GM18861 (cell line): Measurements from ENCODE around the gene SORCS2.

Experiments used
- ATAC-seq: cut with Tn5 transposase; IDR thresholded peaks from one replicate; pipeline ENCODE4 v1.9.1; 2021; ENCODE audit not compliant: unreplicated experiment

SORCS2 gene

DNA sequence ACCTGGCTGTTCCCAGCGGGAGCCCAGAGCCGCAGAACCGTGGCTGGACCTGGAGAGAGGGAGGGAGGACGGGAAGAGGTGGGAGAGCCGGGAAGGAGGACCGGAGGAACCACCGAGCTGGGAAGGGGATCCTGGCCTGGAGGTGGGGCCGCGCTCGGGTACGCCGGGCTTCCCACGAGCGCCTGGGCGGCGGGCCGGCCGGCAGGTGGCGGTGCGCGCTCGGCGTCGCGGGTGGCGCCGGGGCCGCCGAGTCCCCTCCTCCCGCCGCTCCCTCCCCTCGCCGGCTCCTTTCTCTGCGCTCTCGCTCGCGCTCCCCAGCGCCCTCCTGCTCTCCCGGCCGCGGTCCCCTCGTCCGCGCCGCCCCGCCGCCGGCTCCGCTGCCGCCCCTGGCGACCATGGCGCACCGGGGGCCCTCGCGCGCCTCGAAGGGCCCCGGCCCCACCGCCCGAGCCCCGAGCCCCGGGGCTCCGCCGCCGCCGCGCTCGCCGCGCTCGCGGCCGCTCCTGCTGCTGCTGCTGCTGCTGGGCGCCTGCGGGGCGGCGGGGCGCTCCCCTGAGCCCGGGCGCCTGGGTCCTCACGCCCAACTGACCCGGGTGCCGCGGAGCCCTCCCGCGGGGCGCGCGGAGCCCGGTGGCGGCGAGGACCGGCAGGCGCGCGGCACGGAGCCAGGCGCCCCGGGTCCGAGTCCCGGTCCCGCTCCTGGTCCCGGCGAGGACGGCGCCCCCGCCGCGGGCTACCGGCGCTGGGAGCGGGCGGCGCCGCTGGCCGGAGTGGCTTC is at the start of gene SORCS2:
Gene SORCS2 (plus strand): TSS at position 287 of the 778 bp plus-strand sequence.
- ATAC-seq, result peak; percentile 52

DNA sequence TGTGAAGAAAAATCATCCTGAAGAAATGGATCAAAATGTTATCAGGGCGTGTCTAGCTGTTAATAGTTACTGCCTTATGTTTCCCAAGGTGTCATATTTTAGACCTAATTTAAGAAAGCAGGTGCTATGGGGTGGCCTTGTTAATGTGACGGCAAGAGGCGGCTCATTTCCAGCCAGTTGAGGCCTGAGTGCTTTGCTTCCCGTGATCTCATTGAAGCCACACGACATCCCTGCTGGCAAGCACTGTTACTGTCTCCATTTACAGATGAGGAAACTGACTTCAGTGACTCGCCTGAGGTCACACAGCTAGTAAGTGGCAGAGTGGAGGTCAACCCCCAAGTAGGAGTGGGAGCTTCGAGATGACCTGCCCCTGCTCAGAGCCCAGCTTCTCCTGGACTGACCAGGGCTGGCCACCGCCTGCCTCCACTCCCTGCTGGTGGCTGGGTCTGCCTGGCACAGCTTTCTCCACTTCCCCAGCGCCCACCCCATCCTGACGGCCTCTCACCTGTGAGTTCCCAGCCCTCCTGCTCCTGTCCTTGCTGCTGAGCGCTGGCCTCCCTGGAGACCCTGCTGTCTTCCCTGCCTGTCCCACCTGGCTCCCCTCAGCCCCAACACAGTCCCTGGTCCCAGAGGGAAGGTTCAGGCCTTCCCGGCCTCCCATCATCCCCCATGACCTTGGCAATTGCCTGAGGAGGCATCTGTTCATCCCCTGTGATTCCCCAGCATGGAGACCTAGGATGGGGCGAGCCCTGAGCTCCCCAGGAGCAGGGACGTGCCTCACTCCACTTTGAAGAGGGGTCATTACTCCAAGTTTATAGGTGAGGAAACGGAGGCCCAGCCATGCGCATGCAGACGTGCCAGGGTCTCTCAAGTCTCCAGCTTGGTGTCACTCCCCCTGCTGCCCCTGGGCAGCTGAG is 47.7 kb upstream of the SORCS2 start:
- no peak for ATAC-seq

DNA sequence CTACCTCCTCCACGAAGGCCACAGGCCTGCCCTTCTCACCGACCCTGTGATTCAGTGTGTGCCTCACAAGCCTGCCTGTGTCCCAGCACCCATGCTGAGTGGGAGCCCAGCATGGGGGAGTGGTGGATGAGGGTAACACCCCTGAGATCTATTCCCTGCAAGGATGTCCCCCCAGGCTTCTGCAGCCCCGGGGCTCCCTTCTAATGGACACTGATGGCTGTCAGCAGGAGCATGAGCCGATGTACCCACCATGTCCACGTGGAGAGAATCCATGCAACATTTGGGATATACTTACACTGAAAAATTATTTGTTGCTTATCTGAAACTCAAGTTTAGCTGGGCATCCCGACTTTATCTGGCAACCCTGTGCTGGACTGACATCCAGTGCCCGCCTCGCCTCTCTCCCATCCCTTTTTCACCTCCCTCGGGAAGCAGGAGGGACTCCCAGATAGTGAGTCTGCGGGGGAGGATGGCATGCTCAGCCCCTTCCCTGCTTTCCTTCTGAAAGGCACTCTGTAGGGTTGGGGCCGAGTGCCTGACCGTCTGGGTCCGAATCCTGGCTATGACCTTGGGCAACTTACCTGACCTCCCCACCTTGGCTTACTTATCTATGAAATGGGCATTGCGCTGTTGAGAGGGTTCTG is 46.9 kb upstream of the SORCS2 start:
- no peak for ATAC-seq

DNA sequence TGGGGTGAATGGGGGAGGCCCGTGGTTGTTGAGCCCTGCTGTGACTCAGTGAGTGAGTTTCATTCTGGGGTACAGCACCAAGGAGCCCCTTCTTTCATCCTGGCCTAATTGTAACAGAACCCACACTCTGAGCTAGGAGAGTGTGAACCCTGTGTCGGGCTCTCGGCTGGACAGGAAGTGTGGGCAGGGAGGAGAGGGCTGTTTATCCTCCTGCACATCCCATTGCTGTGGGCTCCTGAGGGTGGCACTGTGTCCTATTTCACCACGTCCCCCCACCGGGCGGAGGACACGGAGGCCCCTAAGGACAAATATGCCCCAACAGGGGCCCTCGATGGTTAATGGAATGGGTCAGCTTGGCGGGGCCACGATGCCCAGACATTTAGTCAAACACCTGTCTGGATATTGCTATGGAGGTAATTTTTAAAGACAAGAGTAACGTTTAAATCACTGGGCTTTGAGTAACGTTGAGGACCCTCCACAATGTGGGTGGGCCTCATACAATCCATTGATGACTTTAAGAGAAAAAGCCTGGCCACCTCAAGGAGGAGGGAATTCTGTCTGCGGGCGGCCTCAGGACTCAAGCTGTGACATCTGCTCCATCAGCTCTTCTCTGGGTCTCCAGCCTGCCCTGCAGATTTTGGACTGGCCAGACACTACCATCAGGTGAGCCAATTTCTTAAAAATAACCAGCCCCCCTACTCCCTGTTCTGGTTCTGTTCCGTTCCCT is 46.1 kb upstream of the SORCS2 start:
- ATAC-seq, result no peak

DNA sequence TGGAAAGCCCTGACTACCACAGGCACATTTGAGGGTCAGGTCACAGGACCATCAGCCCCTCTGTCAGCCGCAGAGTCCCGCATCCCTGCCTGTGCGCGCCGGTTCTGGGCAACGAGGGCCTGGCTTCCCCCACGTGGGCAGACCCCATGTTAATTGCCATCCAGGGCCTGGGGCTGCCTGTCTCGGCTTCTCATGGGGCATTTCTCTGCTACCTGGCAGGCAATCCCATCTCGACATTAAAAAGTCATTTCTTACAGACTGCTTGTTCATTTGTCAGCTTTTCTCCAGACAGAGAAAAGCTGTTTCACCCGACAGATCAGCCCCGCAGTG is 45.6 kb upstream of the SORCS2 start:
- no peak for ATAC-seq

DNA sequence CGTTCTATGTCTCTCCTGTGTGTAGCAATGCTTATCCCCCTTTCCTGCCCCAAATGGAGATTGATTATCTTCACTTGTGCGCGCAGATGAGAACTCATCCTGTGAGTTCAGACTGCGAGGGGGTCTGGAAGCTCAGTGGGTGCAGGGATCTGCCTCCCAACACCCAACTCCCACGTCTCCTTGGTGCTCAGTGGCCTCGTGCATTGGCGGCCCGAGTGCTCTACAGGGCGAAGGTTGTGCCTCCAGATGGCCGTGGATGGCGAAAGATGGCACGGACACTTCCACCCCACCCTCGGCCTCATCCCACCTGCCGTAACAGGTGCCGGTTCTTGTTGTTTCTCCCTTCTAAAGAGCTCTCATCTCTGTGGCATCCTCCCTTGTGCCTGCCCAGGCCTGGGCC is 45.1 kb upstream of the SORCS2 start:
- no peak for ATAC-seq

DNA sequence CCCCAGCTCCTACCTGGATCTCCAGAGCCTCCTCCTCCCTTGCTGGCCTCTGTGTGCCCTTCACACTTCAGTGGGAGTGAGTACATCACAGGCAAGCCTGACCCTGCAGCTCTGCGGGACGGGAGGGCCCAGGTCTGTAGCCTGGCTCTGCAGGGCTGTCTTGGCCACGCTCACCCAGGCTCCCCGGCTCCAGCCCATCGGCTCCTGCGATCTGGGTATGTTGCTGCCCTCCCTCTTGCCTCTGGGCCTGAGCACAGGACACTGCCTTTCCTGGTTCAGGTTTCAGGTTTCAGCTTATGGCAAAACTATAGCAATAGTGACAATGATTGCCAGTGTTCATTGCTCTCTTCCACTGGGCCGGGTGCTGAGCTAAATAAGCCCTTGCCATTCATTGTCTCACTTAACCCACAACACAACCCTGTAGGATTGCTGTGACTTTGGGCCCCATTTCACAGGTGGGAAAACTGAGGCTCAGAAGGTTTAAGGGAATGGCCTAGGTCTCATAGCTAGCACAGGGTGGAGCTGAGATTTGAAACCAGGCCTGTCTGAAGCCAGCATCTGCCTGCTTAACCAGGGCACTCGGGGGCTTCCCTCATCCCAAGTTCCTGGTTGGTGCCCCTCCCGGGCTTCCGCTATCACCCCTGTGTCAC is 44.6 kb upstream of the SORCS2 start:
- ATAC-seq, result no peak

DNA sequence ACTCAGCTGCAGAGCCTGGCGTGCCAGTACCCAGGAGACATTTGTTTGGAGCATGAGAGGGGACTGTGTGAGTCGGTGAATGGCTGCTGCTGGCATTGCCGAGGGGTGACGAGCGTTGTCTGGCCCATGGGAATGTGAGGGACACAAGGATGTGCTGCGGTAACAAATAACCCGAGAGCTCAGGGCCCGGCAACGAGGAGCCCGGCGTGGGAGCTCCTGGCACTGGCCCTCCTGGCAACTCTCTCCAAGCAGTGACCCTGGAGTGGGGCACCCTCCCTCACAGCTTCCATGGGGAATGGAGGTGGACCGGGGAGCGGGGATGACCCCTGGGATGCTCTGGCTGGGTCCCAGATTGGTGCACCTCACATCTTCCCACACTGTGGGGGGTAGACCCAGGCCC is 44.0 kb upstream of the SORCS2 start:
- no peak for ATAC-seq

DNA sequence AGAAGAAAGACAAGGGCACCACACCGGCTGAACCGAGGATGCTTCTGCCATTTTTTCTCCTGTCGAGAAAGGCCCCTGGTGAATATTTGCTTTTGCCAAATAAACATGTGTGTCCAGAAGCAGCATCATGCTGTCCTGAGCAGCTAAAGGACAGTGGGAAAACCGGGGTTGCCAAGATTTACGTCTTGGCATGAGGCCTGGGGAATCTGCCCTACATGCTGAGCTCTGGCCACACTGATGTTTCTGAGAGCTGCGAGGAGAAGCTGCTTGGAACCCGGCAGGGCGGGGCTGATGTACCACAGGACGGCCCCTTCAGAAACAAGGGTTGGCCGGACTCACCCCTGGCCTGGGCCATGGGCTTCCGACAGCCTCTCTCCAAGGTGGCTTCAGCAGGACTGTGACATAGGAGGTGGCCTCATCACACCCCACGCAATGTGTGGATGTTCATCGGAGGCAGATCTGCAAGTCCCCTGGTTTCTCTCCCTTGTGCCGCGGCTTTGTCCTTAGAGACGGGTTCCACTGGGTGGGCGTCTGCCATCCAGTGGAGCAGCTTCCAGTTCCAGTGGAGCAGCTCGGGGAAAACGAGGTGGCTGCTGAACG is 42.2 kb upstream of the SORCS2 start:
- no peak for ATAC-seq

DNA sequence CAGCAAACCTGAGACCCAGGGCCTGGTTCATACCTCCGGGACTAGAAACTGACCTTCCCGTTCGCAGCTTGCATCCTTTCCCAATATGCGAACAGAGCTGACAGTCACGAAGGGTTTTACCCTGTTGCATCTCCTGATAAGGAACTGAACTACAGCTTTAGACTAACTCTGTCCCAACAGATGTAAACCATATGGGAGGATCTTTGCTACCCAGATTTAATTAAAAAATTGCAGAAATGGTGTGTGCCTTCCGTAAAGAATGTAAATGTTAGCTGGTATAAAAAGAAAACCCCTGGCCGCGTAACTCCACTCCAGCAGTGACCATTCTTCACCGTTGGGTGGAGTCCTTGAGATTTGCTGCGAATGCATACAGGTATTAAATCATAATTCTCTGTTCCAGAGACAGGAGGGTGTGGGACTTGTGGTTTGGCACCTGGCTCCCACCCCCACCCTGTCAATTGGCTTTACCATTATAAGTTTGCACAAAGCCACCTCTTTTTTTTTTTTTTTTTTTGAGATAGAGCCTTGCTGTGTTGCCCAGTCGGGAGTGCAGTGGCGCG is 40.6 kb upstream of the SORCS2 start:
- ATAC-seq, result no peak

DNA sequence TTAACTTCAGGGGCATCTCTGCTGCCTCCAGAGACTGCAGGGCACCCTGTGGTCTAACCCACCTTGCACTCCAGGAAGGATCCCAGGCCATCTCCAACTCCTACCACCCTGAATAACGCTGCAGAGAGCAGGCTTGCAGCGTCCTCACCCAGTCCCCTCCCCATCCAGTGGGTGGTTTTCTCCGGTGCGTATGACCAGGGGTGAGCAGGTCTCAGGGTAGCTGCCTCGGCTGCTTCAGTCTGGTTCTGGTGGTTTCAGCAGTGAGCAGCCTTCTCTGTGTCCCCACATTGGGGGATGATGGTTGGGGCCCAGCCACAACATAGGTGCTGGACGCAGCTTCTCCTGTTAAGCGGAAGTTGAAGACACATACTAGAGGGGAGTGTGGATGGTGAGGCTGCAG is 38.6 kb upstream of the SORCS2 start:
- ATAC-seq, result no peak

DNA sequence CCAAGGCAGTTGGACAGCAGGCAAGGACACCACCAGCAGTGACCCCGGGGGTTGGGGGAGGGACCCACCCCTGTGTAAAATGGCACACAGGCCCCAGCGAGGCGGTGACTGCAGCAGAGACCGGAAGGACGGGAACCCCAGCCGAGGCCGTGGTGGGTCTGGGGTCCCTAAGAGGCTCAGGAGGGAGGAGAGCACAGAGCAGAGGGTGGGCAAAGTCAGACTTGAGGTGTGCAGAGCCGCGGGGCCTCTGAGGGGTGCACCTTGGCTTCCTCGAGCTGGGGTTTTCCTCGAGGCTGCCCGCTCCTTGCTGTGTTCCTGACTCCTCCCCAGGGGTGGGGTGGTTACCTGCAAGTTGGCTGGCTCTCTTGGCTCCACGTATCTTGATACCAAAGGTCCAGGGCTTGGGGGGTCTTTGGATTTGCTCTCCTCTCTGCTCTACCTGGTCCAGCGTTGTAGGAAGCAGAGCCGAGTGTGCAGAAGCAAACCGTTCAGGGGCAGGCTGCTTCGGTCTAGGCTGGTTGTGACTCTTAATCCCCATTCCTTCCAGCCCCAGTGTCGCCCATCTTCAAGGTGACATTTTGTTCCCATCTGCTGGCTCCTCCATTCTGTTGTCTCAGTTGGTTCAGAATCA is 37.9 kb upstream of the SORCS2 start:
- ATAC-seq, result no peak

DNA sequence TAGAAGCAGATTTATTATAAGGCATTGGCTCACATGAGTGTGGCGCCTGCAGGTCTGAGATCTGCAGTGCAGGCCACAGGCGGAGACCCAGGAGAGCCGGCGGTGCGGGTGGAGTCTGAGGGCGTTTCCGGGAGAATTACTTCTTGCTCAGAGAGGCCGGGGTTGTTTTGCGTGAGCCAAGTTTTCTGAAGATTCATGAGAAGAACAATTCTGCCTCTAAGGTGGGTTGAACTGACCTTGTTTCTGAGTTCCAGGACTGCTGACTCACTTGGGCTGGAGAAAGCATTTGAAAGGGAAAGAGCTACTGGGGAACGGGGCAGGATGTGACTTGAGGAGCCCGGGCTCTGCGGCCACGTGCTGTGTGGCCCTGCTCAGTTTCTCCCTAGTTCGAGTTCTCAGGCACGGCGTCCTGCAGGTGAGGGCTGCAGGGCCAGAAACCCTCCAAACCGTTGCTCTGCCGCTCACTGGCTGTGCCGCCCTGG is 36.7 kb upstream of the SORCS2 start:
- no peak for ATAC-seq

DNA sequence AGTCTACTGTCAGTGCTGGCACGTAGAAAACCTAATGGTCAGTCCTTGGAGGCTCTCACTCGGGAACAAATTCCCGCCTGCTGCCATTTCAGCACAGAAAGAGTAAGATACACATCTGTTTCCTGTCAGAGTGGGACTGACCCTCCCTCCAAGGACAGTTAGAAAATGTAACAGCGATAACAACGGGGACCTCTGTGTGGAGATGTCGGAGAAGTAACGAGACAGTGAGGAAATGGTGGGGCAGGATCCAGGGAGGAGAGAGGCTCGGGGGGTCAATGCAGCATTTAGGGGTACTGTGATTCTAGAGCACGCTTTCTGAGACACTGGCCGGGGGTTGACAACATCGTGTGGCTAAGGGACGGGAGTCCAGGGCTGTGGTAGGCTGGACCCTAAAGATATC is 36.0 kb upstream of the SORCS2 start:
- no peak for ATAC-seq

DNA sequence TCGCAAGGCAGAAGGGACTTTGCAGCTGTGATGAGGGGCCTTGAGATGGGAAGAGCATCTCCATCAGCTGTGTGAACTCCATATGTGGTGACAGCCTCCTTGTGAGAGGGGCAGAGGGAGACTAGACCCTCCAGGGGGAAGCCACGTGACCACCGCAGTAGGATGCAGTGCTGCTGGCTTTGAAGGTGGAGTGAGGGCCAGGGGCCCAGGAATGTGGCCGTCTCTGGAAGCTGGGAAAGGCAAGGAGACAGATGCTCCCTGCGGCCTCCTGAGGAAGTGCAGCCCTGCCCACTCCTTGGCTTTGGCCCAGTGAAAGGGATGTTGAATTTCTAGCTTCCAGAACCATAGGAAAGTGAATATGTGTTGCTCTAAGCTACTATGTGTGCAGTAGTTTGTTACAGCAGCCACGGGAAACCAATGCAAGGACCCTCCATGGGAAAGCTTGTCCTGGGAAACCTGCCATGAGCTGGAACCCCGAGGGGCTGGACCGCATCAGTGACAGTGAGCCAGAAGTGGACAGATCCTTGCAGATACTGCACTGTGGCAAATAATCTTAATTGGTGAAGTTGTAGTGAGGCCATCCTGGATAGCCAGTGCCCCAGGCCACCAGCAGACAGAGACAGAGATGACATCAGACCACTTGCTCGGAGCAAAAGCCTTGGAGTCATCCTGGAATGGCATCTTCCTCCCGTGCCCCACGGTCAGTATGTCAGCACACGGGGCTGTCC is 35.4 kb upstream of the SORCS2 start:
- ATAC-seq, result no peak

DNA sequence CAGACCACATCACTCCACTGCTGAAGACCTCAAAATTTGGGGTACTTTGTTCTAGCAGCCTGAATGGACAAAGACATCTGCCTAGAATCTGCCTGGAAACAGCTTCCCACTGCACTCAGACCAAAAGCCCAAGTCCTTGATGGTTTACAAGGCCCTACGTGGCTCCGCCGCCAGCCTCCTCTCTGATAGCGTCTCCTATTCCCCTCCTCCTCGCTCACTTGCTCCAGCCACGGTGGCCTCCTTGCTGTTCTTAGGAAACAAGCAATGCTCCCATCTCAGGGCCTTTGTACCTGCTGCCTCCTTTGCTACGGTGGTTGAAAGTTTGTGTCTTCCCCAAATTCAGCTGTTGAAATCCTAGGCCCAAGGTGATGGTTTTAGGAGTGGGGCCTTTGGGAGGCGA is 34.7 kb upstream of the SORCS2 start:
- ATAC-seq, result no peak

DNA sequence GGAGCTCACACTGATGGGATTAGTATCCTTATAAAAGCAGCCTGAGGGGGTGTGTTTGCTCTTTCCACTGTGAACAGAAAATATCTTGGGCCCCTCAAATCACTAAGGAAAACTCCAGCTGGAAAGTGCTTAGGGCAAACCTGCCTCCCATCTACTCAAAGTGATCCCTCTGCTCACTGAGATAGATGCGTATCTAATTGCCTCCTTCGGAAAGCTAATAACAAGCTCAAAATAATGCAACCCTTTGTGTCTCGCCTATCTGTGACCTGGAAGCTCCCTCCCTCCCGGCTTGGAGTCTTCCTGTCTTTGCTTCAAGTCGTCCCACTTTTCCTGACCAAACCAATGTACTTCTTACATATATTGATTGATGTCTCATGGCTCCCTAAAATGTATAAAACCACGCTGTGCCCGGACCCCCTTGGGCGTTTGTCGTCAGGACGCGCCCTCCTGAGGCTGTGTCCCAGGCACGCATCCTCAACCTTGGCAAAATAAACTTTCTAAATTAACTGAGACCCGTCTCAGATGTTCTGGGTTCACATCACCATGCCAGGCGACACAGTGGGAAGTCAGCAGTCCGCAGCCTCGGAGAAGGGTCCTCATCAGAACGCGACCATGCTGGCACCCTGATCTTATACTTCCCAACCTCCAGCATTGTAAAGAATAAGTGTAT is 34.1 kb upstream of the SORCS2 start:
- ATAC-seq, result no peak

DNA sequence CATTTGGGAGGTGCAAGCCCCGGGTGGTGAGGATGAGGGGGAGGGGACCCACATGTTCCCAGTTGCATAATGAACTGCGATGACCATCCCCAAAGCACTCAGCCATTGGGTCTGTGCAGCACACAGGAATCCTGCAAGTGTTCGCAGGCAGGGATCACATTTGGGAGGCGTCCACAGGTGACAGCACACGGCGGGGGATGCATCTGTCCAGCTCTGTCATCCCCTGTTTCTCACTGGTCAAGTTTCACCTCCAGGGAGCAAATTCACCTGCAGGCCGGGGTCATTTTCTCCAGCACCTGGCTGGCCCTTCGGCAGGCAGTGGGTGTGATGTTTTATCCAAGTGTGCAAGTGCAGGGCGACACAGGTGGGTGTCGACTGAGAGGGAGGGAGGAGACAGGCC is 33.3 kb upstream of the SORCS2 start:
- no peak for ATAC-seq
